Gastrocnemius medialis (tissue), 4 donors: ENCODE results near the gene C8B. TPM values are rescaled to one million over a fixed set of nuclear protein-coding genes. Genes with fewer than 3 reads are reported as not detected.

Source experiments
- ATAC-seq, 2 donors: fragments of 150-250 bp; one replicate each; pipeline ENCODE4 v1.9.1; 2016
- DNase-seq, 2 donors: peaks; one replicate each; pipeline ENCODE4 v3.0.0-alpha.2; 2019
- H3K27ac ChIP-seq, 4 donors: fragments of 200-600 bp; sonication (generic); 1 replicate in 1 of 4; 2 replicates in 3 of 4; pipeline ENCODE4 v1.5.1; 2016 to 2018; ENCODE audit warnings: mild to moderate bottlenecking in 2 of 4, moderate library complexity in 1 of 4
- H3K27me3 ChIP-seq, 3 donors: fragments of 200-600 bp; sonication (generic) in 2 of 3; 1 replicate in 1 of 3; 2 replicates in 2 of 3; pipeline versions ENCODE4 v1.5.1 to v1.6.0; 2016 to 2019; ENCODE audit warnings: mild to moderate bottlenecking in 1 of 3, moderate library complexity in 1 of 3
- H3K36me3 ChIP-seq, 2 donors: fragments of 200-600 bp; sonication (generic) in 1 of 2; one replicate each; pipeline ENCODE4 v1.5.1; 2017 to 2018
- H3K4me1 ChIP-seq, 2 donors: fragments of 200-600 bp; sonication (generic) in 1 of 2; one replicate each; pipeline ENCODE4 v1.5.1; 2016 to 2017; ENCODE audit warnings: mild to moderate bottlenecking in 2 of 2
- H3K4me3 ChIP-seq, 4 donors: fragments of 200-600 bp; sonication (generic) in 3 of 4; 1 replicate in 1 of 4; 2 replicates in 3 of 4; pipeline ENCODE4 v1.5.1; 2016 to 2019; ENCODE audit warnings: mild to moderate bottlenecking in 2 of 4
- H3K9me3 ChIP-seq, 3 donors: fragments of 200-600 bp; sonication (generic) in 2 of 3; 1 replicate in 1 of 3; 2 replicates in 2 of 3; pipeline ENCODE4 v1.5.1; 2016 to 2019
- POLR2A ChIP-seq, 2 donors: fragments of 450-650 bp; IDR thresholded peaks; one replicate each; pipeline ENCODE4 v1.6.1; 2017; ENCODE audit warnings: antibody characterized with exemption in 2 of 2, mild to moderate bottlenecking in 2 of 2, moderate library complexity in 2 of 2
- in situ Hi-C, 4 donors: fragments of 200-750 bp; cut with MboI; loops; one replicate each; pipeline versions ENCODE4 v1.15.0 to v1.8.0; 2017; ENCODE audit warnings: low sequenced_read_pairs in 4 of 4
- intact Hi-C: fragments of 100-400 bp; cut with DNase I; formaldehyde crosslinking; loops from one replicate; pipeline ENCODE4 v1.15.1; 2023; ENCODE audit warnings: low total_unique reads
- total RNA-seq, 4 donors: library from RNA; depleted of rRNA; stranded (reverse); fragments of >200 nt; gene quantifications; one replicate each; pipeline versions ENCODE4 v1.1.0 to v1.2.3, GENCODE V29; 2016
- TF ChIP-seq, protein P1 (sequence below), 5 experiments: fragments of 450-650 bp in 3 of 5; fragments of 200-600 bp in 2 of 5; sonication (generic) in 2 of 5; IDR thresholded peaks in 4 of 5; conservative IDR thresholded peaks in 1 of 5; 1 replicate in 4 of 5; 2 replicates in 1 of 5; pipeline ENCODE4 v1.5.1; 2016 to 2019; ENCODE audit warnings: antibody characterized with exemption in 5 of 5, mild to moderate bottlenecking in 3 of 5, moderate library complexity in 3 of 5

Gene C8B
- total RNA-seq, 4 donors from 2014 or later: 0.68 to 1.5 TPM; not detected in 2

DNA sequence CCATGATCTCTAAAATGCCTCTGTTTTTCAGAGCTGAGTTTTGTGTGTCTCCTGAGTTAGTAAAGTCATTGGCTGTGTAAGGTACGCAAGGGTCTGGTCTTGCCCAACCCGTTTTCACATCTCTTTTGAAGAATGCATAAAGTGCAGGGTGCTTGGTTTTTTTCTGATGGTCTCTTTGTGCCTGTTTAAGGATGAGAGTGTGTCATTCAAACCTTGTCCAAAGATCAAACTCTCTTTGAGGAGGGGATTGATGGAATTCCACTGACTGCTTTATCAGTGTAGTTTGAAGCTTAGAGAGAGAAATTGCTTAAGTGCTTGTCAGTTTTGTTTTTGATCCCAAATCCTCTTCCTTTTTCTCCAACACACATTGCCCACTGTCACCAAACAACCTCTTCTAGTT, 20.0 kb upstream of the C8B start:
- intact Hi-C loops: no loop called here
- in situ Hi-C loops: no loop called here
- no peak for ATAC-seq

DNA sequence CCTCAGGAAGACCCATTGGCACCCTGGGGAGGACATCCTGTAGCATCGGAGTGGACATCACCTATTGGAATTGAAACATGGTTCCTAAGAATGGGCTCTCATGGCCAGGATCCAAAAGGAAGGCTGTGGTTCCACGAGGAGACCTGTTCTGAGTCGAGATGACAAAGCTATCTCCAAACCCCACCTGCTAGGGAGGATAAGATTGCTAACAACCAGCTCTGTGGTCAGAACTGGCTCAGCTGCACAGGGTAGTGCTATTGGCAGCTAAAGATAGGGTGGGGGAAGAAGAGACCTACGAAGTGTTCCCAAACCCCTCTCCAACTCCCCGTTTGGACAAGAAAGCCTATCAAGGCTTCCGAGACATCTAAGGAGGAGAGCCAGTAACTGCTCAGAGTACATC, 17.7 kb upstream of the C8B start:
- no peak for ATAC-seq
- intact Hi-C loops: no loop called here
- Histone ChIP-seq H3K36me3 (no peaks in the 10 kb centered on the region), H3K27ac (no peak overlapping the region), H3K27me3 (no peaks in the 10 kb centered on the region), H3K4me3 (no peak overlapping the region), H3K9me3 (no peaks in the 10 kb centered on the region), H3K4me1 (no peaks in the 10 kb centered on the region)
- TF ChIP-seq, protein P1, sequence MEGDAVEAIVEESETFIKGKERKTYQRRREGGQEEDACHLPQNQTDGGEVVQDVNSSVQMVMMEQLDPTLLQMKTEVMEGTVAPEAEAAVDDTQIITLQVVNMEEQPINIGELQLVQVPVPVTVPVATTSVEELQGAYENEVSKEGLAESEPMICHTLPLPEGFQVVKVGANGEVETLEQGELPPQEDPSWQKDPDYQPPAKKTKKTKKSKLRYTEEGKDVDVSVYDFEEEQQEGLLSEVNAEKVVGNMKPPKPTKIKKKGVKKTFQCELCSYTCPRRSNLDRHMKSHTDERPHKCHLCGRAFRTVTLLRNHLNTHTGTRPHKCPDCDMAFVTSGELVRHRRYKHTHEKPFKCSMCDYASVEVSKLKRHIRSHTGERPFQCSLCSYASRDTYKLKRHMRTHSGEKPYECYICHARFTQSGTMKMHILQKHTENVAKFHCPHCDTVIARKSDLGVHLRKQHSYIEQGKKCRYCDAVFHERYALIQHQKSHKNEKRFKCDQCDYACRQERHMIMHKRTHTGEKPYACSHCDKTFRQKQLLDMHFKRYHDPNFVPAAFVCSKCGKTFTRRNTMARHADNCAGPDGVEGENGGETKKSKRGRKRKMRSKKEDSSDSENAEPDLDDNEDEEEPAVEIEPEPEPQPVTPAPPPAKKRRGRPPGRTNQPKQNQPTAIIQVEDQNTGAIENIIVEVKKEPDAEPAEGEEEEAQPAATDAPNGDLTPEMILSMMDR (IDR thresholded peaks at IDR 0.05 in 4 of 5, conservative IDR thresholded peaks at IDR 0.05 in 1 of 5): no peak
- TF ChIP-seq POLR2A (IDR thresholded peaks at IDR 0.05): no peak
- DNase-seq: no peak
- in situ Hi-C loops: no loop called here

More for the DNA sequence above, 20.0 kb upstream of the C8B start:
- no peaks in the 10 kb centered on the region for H3K4me1 ChIP-seq
- TF ChIP-seq, protein P1 (IDR thresholded peaks at IDR 0.05 in 4 of 5, conservative IDR thresholded peaks at IDR 0.05 in 1 of 5): no peak
- TF ChIP-seq POLR2A (IDR thresholded peaks at IDR 0.05): no peak
- no peak overlapping the region for H3K27ac ChIP-seq
- no peaks in the 10 kb centered on the region for H3K36me3 ChIP-seq
- H3K9me3 ChIP-seq: no peaks in the 10 kb centered on the region
- no peak overlapping the region for H3K4me3 ChIP-seq
- no peak for DNase-seq
- H3K27me3 ChIP-seq: no peaks in the 10 kb centered on the region

DNA sequence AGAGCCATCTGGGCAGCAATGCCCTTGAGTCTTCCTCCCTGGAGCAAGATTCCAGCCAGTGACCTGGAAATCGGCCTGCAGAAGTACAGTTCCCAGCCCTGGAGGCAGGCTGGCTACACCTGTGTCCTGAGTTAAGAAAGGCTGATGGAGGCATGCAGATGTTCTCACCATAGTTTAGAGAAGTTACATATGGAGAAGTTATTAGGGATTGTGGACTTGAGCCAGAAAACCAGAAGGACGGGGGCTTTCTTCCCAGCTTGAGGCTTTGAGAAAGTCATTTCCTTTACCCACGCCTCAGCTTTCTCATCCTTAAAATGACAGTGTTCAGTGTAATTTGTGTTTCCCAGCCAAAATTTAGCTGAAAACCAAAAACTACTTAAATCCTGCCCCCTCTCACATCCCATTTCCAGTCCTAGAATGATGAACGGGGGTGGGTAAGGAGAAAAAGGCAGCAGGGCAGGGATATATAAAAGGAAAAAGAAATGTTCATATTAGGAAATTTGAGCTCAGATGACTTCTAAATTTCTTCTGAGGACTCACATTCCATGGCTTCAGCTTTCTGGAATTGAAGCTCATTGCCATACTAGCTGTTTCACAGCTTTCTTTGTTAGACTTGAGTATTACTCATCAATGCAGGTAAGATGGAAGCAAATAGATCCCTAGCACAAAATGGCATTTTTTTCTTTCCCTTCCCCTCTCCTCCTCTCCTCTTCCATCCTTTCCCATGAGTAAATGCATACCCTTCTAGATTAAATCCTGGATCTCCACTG, 14.4 kb upstream of the C8B start:
- intact Hi-C loops: no loop called here
- Histone ChIP-seq H3K27me3 (no peaks in the 10 kb centered on the region), H3K36me3 (no peaks in the 10 kb centered on the region), H3K9me3 (no peaks in the 10 kb centered on the region), H3K4me3 (no peak overlapping the region), H3K4me1 (no peaks in the 10 kb centered on the region), H3K27ac (no peak overlapping the region)
- no peak for DNase-seq
- no peak for ATAC-seq
- TF ChIP-seq POLR2A (IDR thresholded peaks at IDR 0.05): no peak
- TF ChIP-seq, protein P1 (IDR thresholded peaks at IDR 0.05 in 4 of 5, conservative IDR thresholded peaks at IDR 0.05 in 1 of 5): no peak
- in situ Hi-C loops: no loop called here

DNA sequence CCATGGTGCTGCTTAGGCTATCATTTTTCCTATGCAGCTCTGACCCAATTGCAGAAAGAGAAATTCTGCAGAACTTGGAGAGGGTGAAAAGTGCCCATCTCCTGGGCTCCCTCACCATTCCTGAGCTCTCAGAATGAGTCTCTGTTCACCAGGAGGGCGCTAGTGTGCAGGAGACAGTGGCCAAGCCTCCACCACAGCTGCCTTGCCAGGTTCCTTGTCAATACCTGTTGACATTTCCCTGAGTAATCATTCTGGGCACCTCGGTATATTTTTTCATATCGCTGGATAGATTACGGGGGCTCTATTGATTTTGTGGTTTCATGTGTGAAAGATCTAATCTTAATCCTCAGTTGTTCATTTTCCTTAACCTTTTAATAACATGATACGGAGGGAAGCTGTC, 13.0 kb upstream of the C8B start:
- intact Hi-C loops: no loop called here

More for the DNA sequence above, 13.0 kb upstream of the C8B start:
- in situ Hi-C loops: no loop called here
- DNase-seq (no peak), ATAC-seq (no peak)
- Histone ChIP-seq H3K9me3 (no peaks in the 10 kb centered on the region), H3K27me3 (no peaks in the 10 kb centered on the region), H3K36me3 (no peaks in the 10 kb centered on the region), H3K27ac (no peak overlapping the region), H3K4me3 (no peak overlapping the region), H3K4me1 (no peaks in the 10 kb centered on the region)
- no peak for TF ChIP-seq POLR2A (IDR thresholded peaks at IDR 0.05)
- TF ChIP-seq, protein P1 (IDR thresholded peaks at IDR 0.05 in 4 of 5, conservative IDR thresholded peaks at IDR 0.05 in 1 of 5): no peak
